GM20431 (cell line): Measurements from ENCODE around the gene MUL1.

Source experiments
- in situ Hi-C: fragments of 300-500 bp; cut with MseI, MboI; formaldehyde crosslinking; loops from one replicate; pipeline ENCODE4 v1.15.0; 2020; ENCODE audit warnings: low sequenced_read_pairs; ENCODE audit not compliant: unreplicated experiment

Gene MUL1

GRCh38 chr1:20507564-20508410 is at the start of gene MUL1:
Gene MUL1 (minus strand): TSS chr1:20508151. CDS start chr1:20508024, 127 bp downstream.
- in situ Hi-C loops, result no loop called here

- in situ Hi-C loops, result no loop called here
These were observed 47.8 kb upstream of the MUL1 start for GRCh38 chr1:20555758-20556120.

GRCh38 chr1:20555025-20555757 is 47.2 kb upstream of the MUL1 start:
- in situ Hi-C loops, result no loop called here

DNA sequence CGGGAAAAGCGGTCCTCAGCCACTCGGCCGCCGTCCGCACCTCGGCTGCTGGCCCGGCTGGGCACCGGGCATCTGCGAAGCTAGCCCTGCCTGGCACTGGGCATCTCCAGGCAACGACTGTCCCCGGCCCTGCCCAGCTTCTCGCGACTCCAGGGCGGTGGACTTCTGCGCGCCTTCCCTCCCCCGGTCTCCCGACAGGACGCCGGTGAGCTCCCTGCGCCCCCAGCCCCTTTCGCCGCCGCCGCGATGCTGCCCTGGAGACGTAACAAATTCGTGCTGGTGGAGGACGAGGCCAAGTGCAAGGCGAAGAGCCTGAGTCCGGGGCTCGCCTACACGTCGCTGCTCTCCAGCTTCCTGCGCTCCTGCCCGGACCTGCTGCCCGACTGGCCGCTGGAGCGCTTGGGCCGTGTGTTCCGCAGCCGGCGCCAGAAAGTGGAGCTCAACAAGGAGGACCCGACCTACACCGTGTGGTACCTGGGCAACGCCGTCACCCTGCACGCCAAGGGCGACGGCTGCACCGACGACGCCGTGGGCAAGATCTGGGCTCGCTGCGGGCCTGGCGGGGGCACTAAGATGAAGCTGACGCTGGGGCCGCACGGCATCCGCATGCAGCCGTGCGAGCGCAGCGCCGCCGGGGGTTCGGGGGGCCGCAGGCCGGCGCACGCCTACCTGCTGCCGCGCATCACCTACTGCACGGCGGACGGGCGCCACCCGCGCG is 44.9 kb upstream of the MUL1 start:
- in situ Hi-C loops, result no loop called here

DNA sequence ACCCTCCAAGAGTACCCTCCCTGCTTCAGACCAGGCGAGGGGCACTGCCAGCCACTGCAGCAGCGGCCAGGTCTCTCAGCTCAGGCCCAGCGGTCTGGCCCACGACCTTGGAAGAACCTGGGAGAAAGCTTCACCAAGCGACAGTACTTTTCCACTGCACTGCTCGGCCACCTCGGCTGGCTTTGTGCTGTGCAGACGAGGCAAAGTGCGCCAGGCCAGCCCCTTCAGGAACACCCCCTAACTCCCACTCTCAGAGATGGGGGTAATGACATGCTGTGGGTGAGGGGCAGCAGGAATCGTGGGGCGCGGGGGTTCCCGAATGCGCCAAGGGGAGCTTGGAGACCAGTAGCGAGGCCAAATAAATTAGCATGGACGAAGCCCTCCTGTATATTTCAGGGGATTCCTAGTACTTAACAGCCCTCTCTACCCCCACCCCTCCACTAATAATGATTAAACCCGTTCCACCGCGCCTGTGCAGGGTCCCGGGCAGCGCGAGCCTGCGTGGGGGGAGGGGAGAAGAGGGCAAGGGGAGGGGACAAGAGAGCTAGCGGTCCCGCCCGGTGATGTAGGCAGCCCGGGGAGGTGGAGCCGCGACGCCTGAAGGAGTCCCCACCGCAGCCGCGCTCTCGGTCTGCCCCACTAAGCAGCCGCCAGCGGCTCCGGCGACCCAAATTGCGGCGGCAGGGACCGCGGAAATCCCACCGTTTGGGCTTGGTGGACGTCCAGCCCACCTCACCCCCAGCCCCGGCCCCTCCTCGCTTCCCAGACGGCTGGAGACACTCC is 44.2 kb upstream of the MUL1 start, which contains the start of gene FAM43B:
Gene FAM43B, plus strand, starts transcription at position 629 of the 783 bp plus-strand sequence. CDS start 401 bp downstream, outside the sequence.
- in situ Hi-C loops, result no loop called here

DNA sequence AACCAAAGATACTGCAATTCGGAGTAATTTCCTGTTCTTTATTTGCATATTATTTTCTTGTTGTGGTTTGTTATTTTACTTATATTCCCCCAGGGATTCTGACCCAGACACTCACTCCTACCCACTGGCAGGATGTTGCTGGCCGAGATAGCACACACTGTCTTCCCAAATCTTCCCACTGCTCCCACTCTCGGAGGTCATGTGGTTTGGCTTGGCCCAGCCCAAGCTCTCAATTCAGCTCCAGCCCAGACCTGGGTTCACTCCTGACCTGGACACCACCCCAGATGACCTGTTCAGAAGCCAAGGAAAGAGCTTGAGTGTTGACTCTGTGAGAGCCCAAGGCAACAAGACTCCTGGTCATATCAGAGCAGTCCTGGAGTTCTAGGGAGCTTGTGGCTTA is 43.2 kb upstream of the MUL1 start:
- in situ Hi-C loops, result no loop called here

DNA sequence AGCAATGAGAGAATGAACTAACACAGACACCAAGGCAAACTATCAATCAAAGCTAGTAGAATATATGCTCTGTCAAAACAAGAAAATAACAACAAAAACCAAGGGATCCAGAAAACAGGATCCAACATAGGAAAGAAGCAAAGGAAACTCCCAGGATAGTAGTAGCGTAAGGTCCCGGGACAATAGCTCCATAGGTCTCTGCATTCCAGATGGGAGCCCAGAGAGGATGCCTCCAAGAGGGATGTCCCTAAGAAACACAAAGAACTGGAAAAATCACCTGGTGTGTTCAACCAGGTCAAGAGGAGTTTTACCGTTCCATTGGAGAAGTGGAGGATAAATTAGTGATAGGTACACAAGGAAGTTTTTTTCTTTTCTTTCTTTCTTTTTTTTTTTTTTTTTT is 38.7 kb upstream of the MUL1 start:
- in situ Hi-C loops, result no loop called here

GRCh38 chr1:20540281-20540680 is 32.3 kb upstream of the MUL1 start:
- in situ Hi-C loops, result no loop called here

DNA sequence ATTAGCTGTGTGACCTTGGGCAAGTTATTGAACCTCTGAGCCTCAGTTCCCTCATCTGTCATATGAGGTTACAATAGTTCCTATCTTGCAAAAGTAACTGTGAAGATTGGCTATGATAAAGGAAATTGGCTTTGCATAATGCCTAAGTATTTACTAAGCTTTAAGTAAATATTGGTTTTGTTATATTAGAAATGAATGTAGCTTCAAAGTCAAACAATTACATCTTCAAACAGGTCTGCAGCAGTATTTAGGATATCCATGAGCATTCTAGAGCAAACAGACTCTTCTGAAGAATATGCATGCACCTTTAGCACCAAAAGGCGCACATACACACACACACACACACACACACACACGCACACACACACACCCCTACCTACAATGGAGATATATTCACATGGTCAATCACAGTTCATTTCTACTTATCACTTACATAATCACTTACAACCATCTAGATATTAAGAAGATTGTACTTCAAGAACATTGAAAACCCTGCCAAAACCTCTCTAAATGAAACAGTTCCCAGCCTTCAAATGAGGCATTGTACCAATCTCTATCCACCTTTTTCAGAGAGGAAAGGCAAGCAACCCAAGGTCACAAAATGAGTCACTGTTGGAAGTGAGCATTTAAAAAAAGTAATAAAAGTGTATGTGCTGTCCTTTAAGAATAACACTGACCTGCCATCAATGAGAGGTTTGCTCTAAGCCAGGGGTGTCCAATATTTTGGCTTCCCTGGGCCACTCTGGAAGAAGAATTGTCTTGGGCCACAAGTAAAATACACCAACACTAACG is 31.0 kb upstream of the MUL1 start:
- in situ Hi-C loops, result no loop called here

- in situ Hi-C loops, result no loop called here
These were observed 30.3 kb upstream of the MUL1 start for GRCh38 chr1:20538227-20538626.

GRCh38 chr1:20534659-20535417 is 26.9 kb upstream of the MUL1 start:
- in situ Hi-C loops, result no loop called here

DNA sequence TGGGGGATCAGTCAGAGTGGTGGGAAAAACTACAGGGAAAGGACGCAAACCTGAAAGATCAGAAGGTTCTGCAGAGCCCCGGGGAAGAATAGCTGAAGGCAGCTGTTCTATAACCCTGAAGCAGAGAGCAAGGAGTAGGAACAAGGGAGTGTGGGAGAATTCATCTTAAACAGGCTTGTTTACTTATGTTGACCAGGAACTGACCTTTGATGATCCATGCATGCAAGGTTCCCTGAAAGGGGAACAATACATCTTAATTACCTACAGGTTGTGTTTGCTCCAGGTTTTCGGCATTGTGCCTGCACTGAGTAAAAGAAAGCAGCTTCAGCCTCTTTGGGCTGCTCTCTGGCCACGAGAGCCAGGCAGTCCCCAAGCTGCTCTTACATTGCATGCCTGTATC is 25.7 kb upstream of the MUL1 start:
- in situ Hi-C loops, result no loop called here

DNA sequence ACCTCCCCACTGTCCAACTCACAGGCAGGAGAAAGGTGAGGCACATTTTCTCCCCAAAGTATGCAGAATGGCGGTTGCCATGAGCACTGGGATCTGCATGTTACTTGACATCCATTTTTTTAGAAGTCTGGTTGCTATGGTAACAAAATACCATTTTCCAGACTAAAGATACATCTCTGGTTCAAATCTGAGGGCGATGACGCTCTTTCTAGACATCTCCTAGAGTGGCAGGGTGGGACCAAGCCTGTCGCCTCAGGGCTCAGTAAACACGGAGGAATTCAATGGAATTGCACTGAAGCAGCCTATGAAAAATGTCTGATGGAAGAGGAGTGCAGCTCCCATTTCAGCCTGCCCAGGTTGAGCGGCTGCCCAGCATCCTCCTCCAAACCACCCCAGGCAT is 22.9 kb upstream of the MUL1 start:
- in situ Hi-C loops, result no loop called here

DNA sequence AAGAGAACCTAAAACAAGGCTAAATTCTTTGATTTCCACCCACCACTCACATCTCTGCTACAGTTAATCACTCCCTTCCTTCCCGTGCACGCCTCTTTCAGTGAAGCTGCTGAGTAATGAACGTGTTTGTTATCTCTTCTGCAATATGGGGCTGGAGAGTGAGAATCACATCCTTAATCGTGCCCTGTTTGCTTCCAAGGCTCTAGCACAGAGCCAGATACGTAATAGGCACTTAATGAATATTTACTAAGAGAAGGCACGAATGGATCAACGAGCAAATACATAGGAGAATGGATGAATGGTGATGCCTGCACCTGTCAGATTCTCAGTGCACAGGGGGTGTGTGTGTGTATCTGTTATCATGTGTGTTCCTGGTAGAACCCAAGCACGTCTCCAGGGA is 22.4 kb upstream of the MUL1 start:
- in situ Hi-C loops, result no loop called here

GRCh38 chr1:20528221-20528620 is 20.3 kb upstream of the MUL1 start:
- in situ Hi-C loops, result loop anchor here (10.0 kb wide), 1 partner anchor 117 kb away; no protein-coding TSS in a partner anchor

DNA sequence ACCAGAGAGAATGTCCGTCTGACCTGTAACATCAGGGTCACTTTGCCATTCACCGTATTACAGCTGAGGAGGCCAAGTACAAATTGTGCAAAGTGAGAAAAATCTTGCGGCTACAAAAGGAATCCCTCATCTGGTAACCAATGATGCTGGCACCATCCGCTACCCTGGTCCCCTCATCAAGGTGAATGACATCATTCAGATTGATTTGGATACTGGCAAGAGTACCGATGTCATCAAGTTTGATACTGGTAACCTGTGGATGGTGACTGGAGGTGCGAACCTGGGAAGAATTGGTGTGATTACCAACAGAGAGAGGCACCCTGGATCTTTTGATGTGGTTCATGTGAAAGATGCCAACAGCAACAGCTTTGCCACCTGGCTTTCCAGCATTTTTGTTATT is 18.3 kb upstream of the MUL1 start:
- in situ Hi-C loops, result loop anchor here (10.0 kb wide), 1 partner anchor 119 kb away; no protein-coding TSS in a partner anchor

DNA sequence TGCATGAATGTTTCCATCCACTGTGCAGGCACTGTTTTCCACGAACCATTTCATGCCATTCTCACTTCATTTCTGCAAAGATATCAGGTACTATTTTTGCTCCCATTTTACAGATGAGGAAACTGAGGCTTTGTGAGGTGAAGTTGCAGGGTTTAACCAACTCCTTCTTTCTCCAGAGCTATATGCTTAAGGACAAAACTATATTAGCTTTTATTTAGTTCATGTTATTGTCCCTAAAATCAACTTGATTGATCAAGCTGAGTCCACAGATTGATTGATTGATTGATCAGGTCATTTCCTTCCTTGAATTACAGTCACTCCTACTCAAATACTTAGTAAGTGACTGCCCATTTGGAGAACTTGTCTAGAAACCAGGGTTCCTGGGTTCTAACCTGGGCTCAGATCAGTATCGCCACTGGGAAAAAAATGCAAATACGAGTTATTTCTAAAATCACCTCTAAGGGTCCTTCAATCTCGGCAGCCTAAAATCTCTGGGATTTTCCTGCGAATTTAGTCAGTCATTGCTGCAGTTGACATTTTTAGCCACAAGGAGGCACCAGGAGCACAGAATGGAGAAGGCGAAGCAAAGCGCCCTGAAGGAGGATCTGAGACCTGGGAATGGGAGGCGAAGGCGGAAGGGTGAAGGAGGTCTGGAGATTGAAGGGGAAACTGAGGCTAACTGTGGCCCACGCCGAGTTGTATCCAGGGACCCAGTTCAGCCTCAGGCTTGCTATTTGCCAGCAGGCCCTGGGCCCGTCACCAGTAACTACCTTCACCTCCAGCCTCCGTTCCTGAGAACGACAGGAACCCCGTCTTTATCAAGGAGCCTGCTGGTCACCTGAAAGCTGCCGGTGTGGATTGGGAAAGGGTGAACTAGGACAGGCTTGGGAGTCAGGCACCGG is 14.3 kb upstream of the MUL1 start:
- in situ Hi-C loops, result loop anchor here (10.0 kb wide), 1 partner anchor 123 kb away; no protein-coding TSS in a partner anchor
